GM12801 (cell line): ENCODE results near the gene THBD.

ENCODE experiments used
- CTCF ChIP-seq: IDR thresholded peaks from one replicate; pipeline ENCODE4 v1.5.1; 2011; ENCODE audit warnings: control low read depth; ENCODE audit not compliant: insufficient read length; ENCODE audit errors: extremely low read depth

Gene THBD

GRCh38 chr20:23059846-23060245 is 10.4 kb upstream of the THBD start:
- no peak for TF ChIP-seq CTCF

- no peak for TF ChIP-seq CTCF
Measured at GRCh38 chr20:23059001-23059400, 9.5 kb upstream of the THBD start.

GRCh38 chr20:23058240-23058639 is 8.8 kb upstream of the THBD start:
- no peak for TF ChIP-seq CTCF

GRCh38 chr20:23052904-23053303 is 3.4 kb upstream of the THBD start:
- TF ChIP-seq CTCF = no peak

- TF ChIP-seq CTCF = no peak
Measured at GRCh38 chr20:23050847-23051627, 1.6 kb upstream of the THBD start.

GRCh38 chr20:23050076-23050838 is 785 bp upstream of the THBD start:
- no peak for TF ChIP-seq CTCF

- no peak for TF ChIP-seq CTCF
Measured at GRCh38 chr20:23048283-23049200, 930 bp downstream of the THBD start.
